WERI-Rb-1 (cell line): ENCODE results near the gene ANKFN1.

Experiments used
- DNase-seq: peaks from one replicate; pipeline ENCODE4 v3.0.0-alpha.2; 2020
- H3K27ac ChIP-seq: fragments of 250-450 bp; sonication (Bioruptor Pico); 2 replicates; pipeline ENCODE4 v1.5.1; 2020; ENCODE audit warnings: mild to moderate bottlenecking, moderate library complexity
- H3K27me3 ChIP-seq: fragments of 250-450 bp; sonication (Bioruptor Pico); 2 replicates; pipeline ENCODE4 v1.5.1; 2021; ENCODE audit warnings: mild to moderate bottlenecking, low read depth, moderate library complexity; ENCODE audit not compliant: insufficient read depth, severe bottlenecking
- H3K36me3 ChIP-seq: fragments of 250-450 bp; sonication (Bioruptor Pico); 2 replicates; pipeline ENCODE4 v1.5.1; 2020; ENCODE audit warnings: mild to moderate bottlenecking, moderate library complexity
- H3K4me3 ChIP-seq: 2 replicates; pipeline ENCODE4 v1.5.1; 2011; ENCODE audit warnings: low read depth, mild to moderate bottlenecking, control low read depth, low read length
- H3K9me3 ChIP-seq: fragments of 250-450 bp; sonication (Bioruptor Pico); 2 replicates; pipeline ENCODE4 v1.5.1; 2021; ENCODE audit warnings: mild to moderate bottlenecking, moderate library complexity; ENCODE audit not compliant: severe bottlenecking
- TF ChIP-seq, protein P1 (sequence below): IDR thresholded peaks from 2 replicates; pipeline ENCODE4 v1.5.1; 2011; ENCODE audit warnings: low read depth, mild to moderate bottlenecking, control low read depth, inconsistent platforms, low read length

Gene ANKFN1

DNA sequence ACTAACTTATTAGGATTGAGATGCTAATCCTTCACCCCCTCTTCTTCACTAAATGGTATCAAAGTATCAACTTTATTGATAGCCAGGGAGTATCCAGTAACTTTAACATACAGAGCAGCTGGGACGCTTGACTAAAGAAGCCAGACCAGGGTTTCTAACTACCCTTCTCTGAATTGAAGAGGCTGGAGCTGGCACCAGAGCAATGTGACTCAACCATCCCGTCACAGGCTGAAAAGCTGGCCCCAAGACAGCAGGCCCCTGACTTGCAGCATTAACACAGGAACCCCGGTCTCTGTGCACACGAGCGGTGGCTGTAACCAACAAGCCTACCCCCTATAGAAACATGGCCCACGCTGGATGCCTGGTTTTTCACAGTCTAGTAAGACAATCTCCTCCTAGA, 59.8 kb downstream of the ANKFN1 start:
- no peak for DNase-seq
- H3K27me3 ChIP-seq, result no peaks in the 10 kb centered on the region
- no peaks in the 10 kb centered on the region for H3K9me3 ChIP-seq
- H3K4me3 ChIP-seq, result no peak overlapping the region
- TF ChIP-seq, protein P1, sequence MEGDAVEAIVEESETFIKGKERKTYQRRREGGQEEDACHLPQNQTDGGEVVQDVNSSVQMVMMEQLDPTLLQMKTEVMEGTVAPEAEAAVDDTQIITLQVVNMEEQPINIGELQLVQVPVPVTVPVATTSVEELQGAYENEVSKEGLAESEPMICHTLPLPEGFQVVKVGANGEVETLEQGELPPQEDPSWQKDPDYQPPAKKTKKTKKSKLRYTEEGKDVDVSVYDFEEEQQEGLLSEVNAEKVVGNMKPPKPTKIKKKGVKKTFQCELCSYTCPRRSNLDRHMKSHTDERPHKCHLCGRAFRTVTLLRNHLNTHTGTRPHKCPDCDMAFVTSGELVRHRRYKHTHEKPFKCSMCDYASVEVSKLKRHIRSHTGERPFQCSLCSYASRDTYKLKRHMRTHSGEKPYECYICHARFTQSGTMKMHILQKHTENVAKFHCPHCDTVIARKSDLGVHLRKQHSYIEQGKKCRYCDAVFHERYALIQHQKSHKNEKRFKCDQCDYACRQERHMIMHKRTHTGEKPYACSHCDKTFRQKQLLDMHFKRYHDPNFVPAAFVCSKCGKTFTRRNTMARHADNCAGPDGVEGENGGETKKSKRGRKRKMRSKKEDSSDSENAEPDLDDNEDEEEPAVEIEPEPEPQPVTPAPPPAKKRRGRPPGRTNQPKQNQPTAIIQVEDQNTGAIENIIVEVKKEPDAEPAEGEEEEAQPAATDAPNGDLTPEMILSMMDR, result no peak
- no peak overlapping the region for H3K27ac ChIP-seq
- no peaks in the 10 kb centered on the region for H3K36me3 ChIP-seq

- Histone ChIP-seq H3K9me3 (no peaks in the 10 kb centered on the region), H3K27ac (no peak overlapping the region), H3K36me3 (no peaks in the 10 kb centered on the region), H3K27me3 (no peaks in the 10 kb centered on the region), H3K4me3 (no peak overlapping the region)
- TF ChIP-seq, protein P1, result no peak
- DNase-seq, result no peak
Observed at GRCh38 chr17:56217921-56218320, 64.6 kb downstream of the ANKFN1 start.

DNA sequence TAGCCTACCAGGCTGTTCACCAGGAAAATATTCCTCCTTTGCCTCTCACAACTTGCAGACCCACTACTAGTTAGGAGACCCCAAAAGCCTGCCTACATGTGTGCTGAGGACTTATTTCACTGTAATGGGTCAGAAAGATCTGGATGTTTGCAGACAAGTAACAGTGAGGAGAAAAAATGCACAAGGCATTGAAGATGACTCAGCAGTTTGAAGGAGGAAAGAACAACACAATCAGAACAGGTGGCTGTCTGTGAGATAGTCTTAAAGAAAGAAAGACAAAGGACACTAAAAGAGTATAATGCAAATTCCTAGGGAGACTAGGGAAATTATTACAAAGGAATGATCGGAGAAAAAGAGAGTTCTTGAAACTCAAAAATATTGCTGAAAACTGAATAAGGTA, 69.0 kb downstream of the ANKFN1 start:
- Histone ChIP-seq H3K36me3 (no peaks in the 10 kb centered on the region), H3K9me3 (no peaks in the 10 kb centered on the region), H3K4me3 (no peak overlapping the region), H3K27ac (no peak overlapping the region), H3K27me3 (no peaks in the 10 kb centered on the region)
- DNase-seq, result no peak
- TF ChIP-seq, protein P1, result no peak

DNA sequence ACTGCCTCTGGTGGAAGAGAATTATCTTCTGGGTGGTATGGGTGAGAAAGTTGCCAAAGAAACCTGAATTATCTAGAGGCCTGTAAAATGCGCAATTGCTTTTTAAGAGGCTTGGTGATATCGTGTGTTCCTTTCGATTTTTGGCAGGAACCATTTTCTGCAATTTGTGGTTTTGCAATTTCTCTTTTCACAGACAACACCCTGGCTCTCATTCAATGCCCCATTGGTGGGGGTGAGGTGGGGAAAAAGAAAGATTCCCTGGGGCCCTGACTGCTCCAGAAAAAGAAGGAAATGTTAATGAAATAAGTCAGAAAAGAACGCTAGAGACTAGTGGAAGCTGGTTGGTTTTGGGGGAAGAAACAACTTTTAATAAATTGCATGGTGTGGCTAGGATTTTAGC, 77.4 kb downstream of the ANKFN1 start:
- H3K9me3 ChIP-seq, result no peaks in the 10 kb centered on the region
- DNase-seq, result no peak
- H3K27me3 ChIP-seq, result no peaks in the 10 kb centered on the region
- no peak overlapping the region for H3K27ac ChIP-seq
- no peak overlapping the region for H3K4me3 ChIP-seq
- no peaks in the 10 kb centered on the region for H3K36me3 ChIP-seq
- TF ChIP-seq, protein P1, result no peak

DNA sequence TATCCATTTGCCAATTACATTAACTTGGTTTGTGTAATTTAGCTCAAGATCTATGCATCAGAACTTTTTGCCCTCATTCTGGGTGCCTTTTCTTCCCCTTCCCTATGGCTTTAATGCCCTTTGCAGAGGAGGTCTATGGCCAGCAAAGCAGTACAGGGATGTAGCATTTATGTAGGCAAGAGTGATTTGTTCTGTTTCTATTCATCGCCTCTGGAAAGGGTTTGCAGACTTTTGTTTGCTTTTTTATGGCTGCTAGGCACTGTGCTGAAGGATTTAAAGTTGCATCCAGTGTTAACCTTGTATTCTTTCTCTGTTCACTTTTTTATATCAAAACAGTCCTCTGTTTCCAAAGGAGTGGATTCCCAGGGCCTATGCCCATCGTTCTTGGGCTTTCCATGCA, 78.0 kb downstream of the ANKFN1 start:
- TF ChIP-seq, protein P1, result no peak
- no peaks in the 10 kb centered on the region for H3K27me3 ChIP-seq
- no peaks in the 10 kb centered on the region for H3K36me3 ChIP-seq
- no peaks in the 10 kb centered on the region for H3K9me3 ChIP-seq
- no peak overlapping the region for H3K27ac ChIP-seq
- H3K4me3 ChIP-seq, result no peak overlapping the region
- DNase-seq, result no peak

- TF ChIP-seq, protein P1, result no peak
- no peak for DNase-seq
- no peak overlapping the region for H3K4me3 ChIP-seq
- no peaks in the 10 kb centered on the region for H3K36me3 ChIP-seq
- H3K27ac ChIP-seq, result no peak overlapping the region
- no peaks in the 10 kb centered on the region for H3K9me3 ChIP-seq
- no peaks in the 10 kb centered on the region for H3K27me3 ChIP-seq
Observed at GRCh38 chr17:56231693-56232092, 78.4 kb downstream of the ANKFN1 start.
